Neural progenitor cell (in vitro differentiated cells): ENCODE results near the gene LRRTM4. TPM values are rescaled to one million over a fixed set of nuclear protein-coding genes. Genes with fewer than 3 reads are reported as not detected.
A peak's percentile ranks its signal among the peaks of the same experiment; 100 is the strongest.

Experiments used
- DNase-seq: peaks from one replicate; pipeline ENCODE4 v3.0.0-alpha.2; 2016; ENCODE audit warnings: low spot score
- H2AFZ ChIP-seq: fragments of 200-600 bp; sonication (generic); replicated peaks from 2 replicates; pipeline ENCODE4 v1.6.1; 2016; ENCODE audit warnings: antibody characterized with exemption
- H3F3A ChIP-seq: fragments of 200-600 bp; sonication (generic); 2 replicates; pipeline ENCODE4 v1.6.1; 2016; ENCODE audit warnings: antibody characterized with exemption, low read depth
- H3K27ac ChIP-seq: fragments of 200-600 bp; sonication (generic); 2 replicates; pipeline ENCODE4 v1.5.1; 2016; ENCODE audit warnings: mild to moderate bottlenecking
- H3K27me3 ChIP-seq: fragments of 200-600 bp; sonication (generic); 2 replicates; pipeline ENCODE4 v1.6.1; 2016; ENCODE audit warnings: mild to moderate bottlenecking, moderate library complexity
- H3K36me3 ChIP-seq: fragments of 200-600 bp; sonication (generic); 2 replicates; pipeline ENCODE4 v1.5.1; 2016
- H3K4me1 ChIP-seq: fragments of 200-600 bp; sonication (generic); 2 replicates; pipeline ENCODE4 v1.6.1; 2016; ENCODE audit warnings: mixed run types
- H3K4me2 ChIP-seq: fragments of 200-600 bp; sonication (generic); 2 replicates; pipeline ENCODE4 v1.6.1; 2016
- H3K4me3 ChIP-seq: fragments of 200-600 bp; sonication (generic); 2 replicates; pipeline ENCODE4 v1.5.1; 2016
- H3K79me2 ChIP-seq: fragments of 200-600 bp; sonication (generic); 2 replicates; pipeline ENCODE4 v1.6.1; 2016; ENCODE audit warnings: low read depth
- H3K9ac ChIP-seq: fragments of 200-600 bp; sonication (generic); 2 replicates; pipeline ENCODE4 v1.6.1; 2016
- H3K9me3 ChIP-seq: fragments of 200-600 bp; sonication (generic); 2 replicates; pipeline ENCODE4 v1.5.1; 2016; ENCODE audit warnings: low read depth
- H4K20me1 ChIP-seq: fragments of 200-600 bp; sonication (generic); 2 replicates; pipeline ENCODE4 v1.6.1; 2016; ENCODE audit warnings: low read depth
- H3K27ac Mint-ChIP-seq: 3 replicates; pipeline ENCODE4 v1.8.0; 2021; ENCODE audit warnings: mixed read lengths
- H3K27me3 Mint-ChIP-seq: 2 replicates; pipeline ENCODE4 v1.8.0; 2022; ENCODE audit warnings: low read depth, mild to moderate bottlenecking, inconsistent platforms, moderate library complexity, mixed read lengths; ENCODE audit not compliant: insufficient read depth
- H3K36me3 Mint-ChIP-seq: 3 replicates; pipeline ENCODE4 v1.8.0; 2021; ENCODE audit warnings: mixed read lengths
- H3K4me1 Mint-ChIP-seq: 3 replicates; pipeline ENCODE4 v1.8.0; 2021; ENCODE audit warnings: mixed read lengths
- H3K4me3 Mint-ChIP-seq: 3 replicates; pipeline ENCODE4 v1.8.0; 2021; ENCODE audit warnings: mild to moderate bottlenecking, moderate library complexity, mixed read lengths
- H3K9me3 Mint-ChIP-seq: 3 replicates; pipeline ENCODE4 v1.8.0; 2020; ENCODE audit warnings: mixed read lengths
- EZH2 ChIP-seq: fragments of 200-600 bp; sonication (generic); IDR thresholded peaks from 2 replicates; pipeline ENCODE4 v1.6.1; 2017; ENCODE audit warnings: antibody characterized with exemption, mild to moderate bottlenecking, moderate library complexity
- EZH2phosphoT487 ChIP-seq: fragments of 200-600 bp; sonication (generic); IDR thresholded peaks from 2 replicates; pipeline ENCODE4 v1.6.1; 2017; ENCODE audit warnings: antibody characterized with exemption
- total RNA-seq: library from RNA; depleted of rRNA; stranded (reverse); fragments of >200 nt; gene quantifications from 2 replicates; pipeline ENCODE4 v1.2.3, GENCODE V29; 2015; ENCODE audit warnings: low replicate concordance
- TF ChIP-seq, protein P1 (sequence below): fragments of 200-600 bp; sonication (generic); IDR thresholded peaks from 2 replicates; pipeline ENCODE4 v1.5.1; 2017; ENCODE audit warnings: antibody characterized with exemption, mild to moderate bottlenecking

LRRTM4 gene
- total RNA-seq, 1 donor from 2014 or later: 20.4 TPM

DNA sequence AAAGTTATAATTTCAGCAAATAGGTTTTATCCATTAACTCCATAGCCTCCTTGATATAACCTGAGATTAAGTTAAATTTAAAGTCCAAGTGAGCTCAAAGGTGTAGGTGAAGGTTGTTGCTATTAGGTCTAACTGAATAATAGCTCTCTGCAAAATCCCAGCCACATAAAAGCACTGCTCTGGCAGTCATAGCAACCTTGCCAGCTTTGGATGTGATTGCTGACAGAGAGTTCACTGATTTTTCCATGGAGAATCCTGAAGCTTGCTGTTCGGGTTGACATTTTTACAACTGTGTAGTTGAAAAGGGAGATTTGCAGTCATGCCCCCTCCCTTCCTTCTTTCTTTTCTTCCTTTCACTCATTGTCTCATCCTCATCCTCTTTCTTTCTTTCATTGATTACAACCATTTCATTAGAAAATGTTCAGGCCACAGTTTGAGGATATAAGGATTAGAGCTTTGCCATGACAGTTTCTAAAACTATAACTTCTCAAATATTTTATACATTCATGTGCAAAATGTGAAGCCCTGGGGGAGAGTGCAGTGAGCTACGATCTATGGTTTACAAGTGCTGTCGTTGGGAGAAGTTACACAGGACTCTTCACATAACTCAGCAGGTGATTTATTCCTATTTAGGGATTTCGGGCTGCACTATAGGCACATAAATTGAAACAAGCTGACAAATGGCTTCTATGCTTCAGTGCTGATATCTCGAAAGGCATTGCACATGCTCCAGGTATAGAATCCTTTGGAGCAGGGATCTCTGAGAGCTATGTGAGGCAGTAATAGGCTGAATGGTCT lies 193.8 kb downstream of the LRRTM4 start:
- Mint-ChIP-seq H3K27me3 (no peaks in the 10 kb centered on the region), H3K9me3 (peaks cover 6% of the 10 kb centered on the region), H3K27ac (peak overlapping the region; percentile 57), H3K36me3 (no peaks in the 10 kb centered on the region), H3K4me1 (peaks cover 28% of the 10 kb centered on the region), H3K4me3 (peak overlapping the region; percentile 17)
- peaks cover 10% of the 10 kb centered on the region for H3K4me1 ChIP-seq
- no peaks in the 10 kb centered on the region for H3K79me2 ChIP-seq
- H3K4me3 ChIP-seq: no peak overlapping the region
- no peaks in the 10 kb centered on the region for H3K27me3 ChIP-seq
- no peaks in the 10 kb centered on the region for H3F3A ChIP-seq
- H3K9ac ChIP-seq: no peak overlapping the region
- peak overlapping the region; percentile 4 for H3K4me2 ChIP-seq
- H3K9me3 ChIP-seq: no peaks in the 10 kb centered on the region
- H3K36me3 ChIP-seq: no peaks in the 10 kb centered on the region
- TF ChIP-seq EZH2phosphoT487 (no peak), EZH2 (no peak)
- TF ChIP-seq, protein P1, sequence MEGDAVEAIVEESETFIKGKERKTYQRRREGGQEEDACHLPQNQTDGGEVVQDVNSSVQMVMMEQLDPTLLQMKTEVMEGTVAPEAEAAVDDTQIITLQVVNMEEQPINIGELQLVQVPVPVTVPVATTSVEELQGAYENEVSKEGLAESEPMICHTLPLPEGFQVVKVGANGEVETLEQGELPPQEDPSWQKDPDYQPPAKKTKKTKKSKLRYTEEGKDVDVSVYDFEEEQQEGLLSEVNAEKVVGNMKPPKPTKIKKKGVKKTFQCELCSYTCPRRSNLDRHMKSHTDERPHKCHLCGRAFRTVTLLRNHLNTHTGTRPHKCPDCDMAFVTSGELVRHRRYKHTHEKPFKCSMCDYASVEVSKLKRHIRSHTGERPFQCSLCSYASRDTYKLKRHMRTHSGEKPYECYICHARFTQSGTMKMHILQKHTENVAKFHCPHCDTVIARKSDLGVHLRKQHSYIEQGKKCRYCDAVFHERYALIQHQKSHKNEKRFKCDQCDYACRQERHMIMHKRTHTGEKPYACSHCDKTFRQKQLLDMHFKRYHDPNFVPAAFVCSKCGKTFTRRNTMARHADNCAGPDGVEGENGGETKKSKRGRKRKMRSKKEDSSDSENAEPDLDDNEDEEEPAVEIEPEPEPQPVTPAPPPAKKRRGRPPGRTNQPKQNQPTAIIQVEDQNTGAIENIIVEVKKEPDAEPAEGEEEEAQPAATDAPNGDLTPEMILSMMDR: no peak
- H3K27ac ChIP-seq: no peak overlapping the region
- H2AFZ ChIP-seq: no peak overlapping the region
- H4K20me1 ChIP-seq: no peaks in the 10 kb centered on the region
- DNase-seq: no peak

DNA sequence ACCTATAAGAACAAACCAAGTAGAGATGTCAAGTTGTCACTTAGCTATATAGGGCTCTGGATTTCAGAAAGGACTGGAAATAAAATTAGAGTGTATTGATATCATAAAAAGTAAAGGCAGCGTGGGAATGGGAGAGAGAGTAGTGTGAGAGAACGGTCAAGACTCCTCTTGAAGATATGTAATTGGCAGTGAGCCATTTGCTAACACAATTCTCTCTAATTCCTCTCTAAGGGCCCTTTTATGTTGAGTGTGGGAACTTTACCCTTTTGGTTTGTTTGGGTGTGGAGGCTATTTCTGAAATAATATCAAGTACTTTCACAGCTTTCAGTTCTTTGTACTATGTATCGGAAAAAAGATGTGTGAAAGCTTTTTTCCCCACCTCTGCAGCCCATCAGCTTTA lies 196.8 kb downstream of the LRRTM4 start:
- H2AFZ ChIP-seq: no peak overlapping the region
- H3K9me3 ChIP-seq: no peaks in the 10 kb centered on the region
- Mint-ChIP-seq H3K27me3 (no peaks in the 10 kb centered on the region), H3K9me3 (no peaks in the 10 kb centered on the region), H3K4me1 (peaks cover 28% of the 10 kb centered on the region), H3K27ac (no peak overlapping the region), H3K36me3 (no peaks in the 10 kb centered on the region), H3K4me3 (no peak overlapping the region)
- H3F3A ChIP-seq: no peaks in the 10 kb centered on the region
- DNase-seq: no peak
- H3K36me3 ChIP-seq: no peaks in the 10 kb centered on the region
- H3K4me2 ChIP-seq: no peak overlapping the region
- H3K27me3 ChIP-seq: no peaks in the 10 kb centered on the region
- no peaks in the 10 kb centered on the region for H4K20me1 ChIP-seq
- peaks cover 10% of the 10 kb centered on the region for H3K4me1 ChIP-seq
- no peak overlapping the region for H3K9ac ChIP-seq
- TF ChIP-seq, protein P1: no peak
- TF ChIP-seq EZH2: no peak
- no peak for TF ChIP-seq EZH2phosphoT487
- no peaks in the 10 kb centered on the region for H3K79me2 ChIP-seq
- H3K4me3 ChIP-seq: no peak overlapping the region
- H3K27ac ChIP-seq: no peak overlapping the region

DNA sequence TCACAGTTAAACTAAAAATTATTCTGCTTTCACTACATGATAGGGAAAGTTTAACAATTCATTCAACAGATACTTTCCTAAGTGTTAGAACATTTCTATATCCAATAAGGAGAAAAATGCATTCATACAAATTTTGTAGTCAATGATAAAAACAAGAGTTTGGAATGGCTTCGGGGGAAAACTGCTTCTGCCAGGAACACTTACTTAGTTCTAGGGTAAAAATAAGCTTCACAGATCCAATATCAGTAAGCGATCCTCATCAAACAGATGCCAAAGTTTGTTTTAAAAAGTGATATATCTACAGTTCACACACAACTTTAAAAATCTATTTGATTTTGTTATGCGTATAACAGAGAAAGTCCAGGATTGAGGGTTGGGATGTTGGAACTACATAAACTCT lies 199.7 kb downstream of the LRRTM4 start:
- Mint-ChIP-seq H3K27me3 (no peaks in the 10 kb centered on the region), H3K36me3 (peaks cover 2% of the 10 kb centered on the region), H3K4me1 (peaks cover 1% of the 10 kb centered on the region), H3K9me3 (no peaks in the 10 kb centered on the region), H3K27ac (no peak overlapping the region), H3K4me3 (no peak overlapping the region)
- Histone ChIP-seq H3K4me3 (no peak overlapping the region), H3K27ac (no peak overlapping the region), H3K9ac (no peak overlapping the region), H3K4me1 (no peaks in the 10 kb centered on the region), H2AFZ (no peak overlapping the region), H3K79me2 (no peaks in the 10 kb centered on the region), H3K9me3 (no peaks in the 10 kb centered on the region), H3K27me3 (no peaks in the 10 kb centered on the region), H3K36me3 (no peaks in the 10 kb centered on the region), H3K4me2 (no peak overlapping the region), H3F3A (no peaks in the 10 kb centered on the region), H4K20me1 (no peaks in the 10 kb centered on the region)
- no peak for TF ChIP-seq EZH2
- TF ChIP-seq EZH2phosphoT487: no peak
- TF ChIP-seq, protein P1: no peak
- no peak for DNase-seq
